Measurements from ENCODE around the gene PHC2. TPM values are rescaled to one million over a fixed set of nuclear protein-coding genes. Genes with fewer than 3 reads are reported as not detected.
"Not testable (repeated sequence)": the region's sequence is repeated elsewhere in the genome, so short reads cannot be mapped to it uniquely, and the experiment has no call there.

Gene PHC2
- total RNA-seq, 4 donors from 2014 or later, result 52.7 to 68.9 (median 59.8) TPM

- H3K27me3 ChIP-seq, result peaks cover 17% of the 10 kb centered on the region
- in situ Hi-C loops (cut with MboI; ENCODE audit: low pct_ligation_motif_present in 1 of 4, low pct_unique_long_range_greater_than_20kb in 1 of 4, low sequenced_read_pairs in 3 of 4), result no loop called here
- no peak for DNase-seq
- no peak overlapping the region for H3K27ac ChIP-seq
- intact Hi-C loops (cut with DNase I; ENCODE audit: low total_unique reads), result no loop called here
- peaks cover 5 to 10% (median 8%) of the 10 kb centered on the region in 4 donors for H3K4me1 ChIP-seq
- 88% methylated on average over 7 of the region's 8 CpGs; no CpG with 5 or more reads in 1 of the 2 donors for WGBS, 2 donors (ENCODE audit: low coverage in 1 of 2)
- no peaks in the 10 kb centered on the region for H3K36me3 ChIP-seq
- H3K4me3 ChIP-seq, result no peak overlapping the region
- TF ChIP-seq POLR2AphosphoS5 (IDR thresholded peaks at IDR 0.05) (no peak), CTCF (IDR thresholded peaks at IDR 0.05) (no peak), EP300 (IDR thresholded peaks at IDR 0.05; ENCODE audit: low read depth) (no peak), POLR2A (IDR thresholded peaks at IDR 0.05) (no peak)
- H3K9me3 ChIP-seq, result no peaks in the 10 kb centered on the region
These were observed 120.2 kb downstream of the PHC2 start for GRCh38 chr1:33310702-33311101.

GRCh38 chr1:33309351-33309750 is 121.5 kb downstream of the PHC2 start:
- 97% methylated on average over 22 of the region's 32 CpGs; no CpG with 5 or more reads in 1 of the 2 donors for WGBS, 2 donors (ENCODE audit: low coverage in 1 of 2)
- peaks cover 18% of the 10 kb centered on the region for H3K27me3 ChIP-seq
- H3K4me3 ChIP-seq; H3K27ac ChIP-seq; in situ Hi-C loops (cut with MboI; ENCODE audit: low pct_ligation_motif_present in 1 of 4, low pct_unique_long_range_greater_than_20kb in 1 of 4, low sequenced_read_pairs in 3 of 4); H3K36me3 ChIP-seq; DNase-seq; H3K9me3 ChIP-seq: not testable (repeated sequence)
- H3K4me1 ChIP-seq, result peaks cover 5 to 10% (median 8%) of the 10 kb centered on the region in 4 donors
- intact Hi-C loops (cut with DNase I; ENCODE audit: low total_unique reads), result loop anchor here (10.0 kb wide), 1 partner anchor 1065 kb away; no protein-coding TSS in a partner anchor

- TF ChIP-seq POLR2A (IDR thresholded peaks at IDR 0.05) (no peak), CTCF (IDR thresholded peaks at IDR 0.05) (no peak), POLR2AphosphoS5 (IDR thresholded peaks at IDR 0.05) (no peak)
- no peaks in the 10 kb centered on the region for H3K36me3 ChIP-seq
- no peak overlapping the region for H3K4me3 ChIP-seq
- H3K27me3 ChIP-seq, result peaks cover 18% of the 10 kb centered on the region
- DNase-seq, result no peak
- intact Hi-C loops (cut with DNase I; ENCODE audit: low total_unique reads) (loop anchor here (10.0 kb wide), 1 partner anchor 1067 kb away; no protein-coding TSS in a partner anchor), in situ Hi-C loops (cut with MboI; ENCODE audit: low pct_ligation_motif_present in 1 of 4, low pct_unique_long_range_greater_than_20kb in 1 of 4, low sequenced_read_pairs in 3 of 4) (no loop called here)
- no peak overlapping the region for H3K27ac ChIP-seq
- H3K9me3 ChIP-seq, result no peaks in the 10 kb centered on the region
- H3K4me1 ChIP-seq, result peaks cover 5 to 10% (median 8%) of the 10 kb centered on the region in 4 donors
- WGBS, 2 donors (ENCODE audit: low coverage in 1 of 2), result 93% methylated on average over 2 of the region's 5 CpGs; no CpG with 5 or more reads in 1 of the 2 donors
These were observed 123.4 kb downstream of the PHC2 start for GRCh38 chr1:33307494-33307864.

GRCh38 chr1:33306653-33307493 is 124.0 kb downstream of the PHC2 start:
- in situ Hi-C loops (cut with MboI; ENCODE audit: low pct_ligation_motif_present in 1 of 4, low pct_unique_long_range_greater_than_20kb in 1 of 4, low sequenced_read_pairs in 3 of 4) (no loop called here), intact Hi-C loops (cut with DNase I; ENCODE audit: low total_unique reads) (loop anchor here (10.0 kb wide), 1 partner anchor 1068 kb away; no protein-coding TSS in a partner anchor)
- 44% methylated on average over 92 of the region's 113 CpGs; no CpG with 5 or more reads in 1 of the 2 donors for WGBS, 2 donors (ENCODE audit: low coverage in 1 of 2)
- Histone ChIP-seq H3K36me3 (no peaks in the 10 kb centered on the region), H3K4me1 (peaks cover 5 to 10% (median 8%) of the 10 kb centered on the region in 4 donors), H3K27ac (no peak overlapping the region), H3K27me3 (peaks cover 18% of the 10 kb centered on the region), H3K4me3 (peak overlapping the region in 2 of 4 donors; percentile 19 to 35), H3K9me3 (no peaks in the 10 kb centered on the region)
- TF ChIP-seq CTCF (IDR thresholded peaks at IDR 0.05) (no peak), POLR2AphosphoS5 (IDR thresholded peaks at IDR 0.05) (no peak), POLR2A (IDR thresholded peaks at IDR 0.05) (no peak), EP300 (IDR thresholded peaks at IDR 0.05; ENCODE audit: low read depth) (no peak)
- DNase-seq, result no peak
